Esophagus squamous epithelium (tissue), 4 donors: ENCODE data around the gene PSKH1.

Source experiments
- CTCF ChIP-seq, 6 experiments: fragments of 450-650 bp in 4 of 6; fragments of 200-600 bp in 2 of 6; sonication (generic) in 2 of 6; IDR thresholded peaks; one replicate each; pipeline ENCODE4 v1.5.1; 2016 to 2019; ENCODE audit warnings: antibody characterized with exemption in 6 of 6, mild to moderate bottlenecking in 4 of 6, moderate library complexity in 4 of 6
- POLR2A ChIP-seq, 4 donors: fragments of 450-650 bp; IDR thresholded peaks; one replicate each; pipeline ENCODE4 v1.6.1; 2017; ENCODE audit warnings: antibody characterized with exemption in 4 of 4, mild to moderate bottlenecking in 4 of 4, moderate library complexity in 3 of 4

DNA sequence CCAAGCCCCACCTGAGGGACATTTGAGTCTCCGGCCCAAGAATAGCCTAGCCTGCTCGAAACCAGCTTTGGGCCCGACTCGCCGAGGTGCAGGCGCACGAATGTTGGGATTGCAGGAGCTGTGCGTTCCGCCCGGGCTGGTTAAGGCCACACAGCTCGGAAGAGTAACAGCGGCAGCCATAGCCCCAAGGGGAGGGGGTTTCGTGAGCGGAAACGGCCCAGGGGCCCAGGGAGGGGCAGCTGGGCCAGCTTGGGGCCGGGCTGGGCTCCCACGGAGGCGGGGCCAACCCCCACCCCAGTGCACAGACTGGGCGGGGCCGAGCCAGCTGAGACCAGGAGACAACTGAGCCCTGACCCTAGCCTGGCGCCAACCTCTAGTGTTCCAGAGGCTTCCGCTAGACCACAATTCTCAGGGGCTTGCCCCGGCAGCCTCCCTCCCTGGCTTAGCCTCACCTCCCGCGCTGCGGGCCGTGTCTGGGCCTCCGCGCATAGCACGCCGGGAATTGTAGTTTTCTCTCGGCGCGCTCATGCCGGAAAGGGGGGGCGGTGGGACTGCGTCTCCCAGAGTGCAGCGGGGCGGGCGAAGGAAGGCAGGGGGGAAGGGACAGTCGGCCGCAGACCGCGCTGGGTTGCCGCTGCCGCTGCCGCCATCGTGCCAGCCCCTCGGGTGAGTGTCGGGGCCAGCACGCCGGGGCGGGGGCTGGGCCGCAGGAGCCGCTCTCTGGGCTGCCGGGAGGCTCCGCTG lies 46.6 kb upstream of the PSKH1 start, which contains the start of gene NUTF2:
- peak in 1 of 6 experiments; percentile 58 for TF ChIP-seq CTCF (IDR thresholded peaks at IDR 0.05)
- peak in 3 of 4 donors; percentile 46 to 75 (median 71) for TF ChIP-seq POLR2A (IDR thresholded peaks at IDR 0.05)
